DMS 273 (cell line): ENCODE results near the gene VAC14.

Source experiments
- DNase-seq: peaks from one replicate; lab custom pipeline; 2025; ENCODE audit not compliant: unreplicated experiment; lab: John Stamatoyannopoulos, UW

VAC14 gene

DNA sequence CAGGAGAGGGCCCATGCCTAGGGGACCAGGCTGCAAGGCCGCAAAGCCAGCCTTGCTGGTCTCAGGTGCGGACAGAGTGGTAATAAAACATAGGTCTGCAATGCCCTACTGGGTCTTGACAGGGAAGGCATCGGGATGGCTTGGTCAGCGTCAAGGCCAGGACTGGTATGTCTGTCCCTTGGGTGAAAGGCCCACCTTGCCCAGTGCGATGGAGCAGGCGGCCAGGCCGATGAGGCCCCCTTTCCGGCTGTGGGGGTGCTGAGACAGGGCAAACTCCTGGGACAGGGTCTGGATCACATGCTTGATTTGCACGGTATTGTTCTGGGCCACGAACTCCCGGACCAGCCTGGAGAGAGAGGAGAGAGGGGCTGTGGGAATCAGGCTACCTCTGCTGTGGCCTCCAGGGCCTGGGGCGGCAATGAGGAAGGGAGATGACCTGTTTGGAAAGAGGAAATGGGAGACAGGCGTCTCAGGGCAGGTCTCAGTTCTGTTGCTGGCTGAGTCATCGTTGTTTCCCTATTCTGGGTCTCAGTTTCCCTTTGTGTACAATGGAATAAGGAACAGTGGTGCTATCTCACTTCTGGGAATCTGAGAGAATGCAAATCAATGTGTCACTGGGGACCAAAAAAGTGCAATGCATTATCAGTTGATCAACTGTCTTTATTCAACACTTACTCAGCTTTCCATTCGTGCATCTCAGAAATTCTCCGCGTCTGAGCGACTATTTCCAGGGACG lies 14.8 kb downstream of the VAC14 start:
- no peak for DNase-seq

- DNase-seq, result no peak
Measured at GRCh38 chr16:70784692-70785555, 16.0 kb downstream of the VAC14 start.

- no peak for DNase-seq
Measured at GRCh38 chr16:70782237-70782636, 18.7 kb downstream of the VAC14 start.

- DNase-seq, result no peak
Measured at GRCh38 chr16:70781800-70782199, 19.2 kb downstream of the VAC14 start.

- no peak for DNase-seq
Measured at GRCh38 chr16:70780546-70780945, 20.4 kb downstream of the VAC14 start.

- no peak for DNase-seq
Measured at GRCh38 chr16:70779361-70779760, 21.6 kb downstream of the VAC14 start.

- peak; percentile 93 for DNase-seq
Measured at GRCh38 chr16:70778901-70779309, 22.1 kb downstream of the VAC14 start.

GRCh38 chr16:70777973-70778406 lies 23.0 kb downstream of the VAC14 start:
- peak; percentile 50 for DNase-seq

- DNase-seq, result no peak
Measured at GRCh38 chr16:70777496-70777895, 23.5 kb downstream of the VAC14 start.

DNA sequence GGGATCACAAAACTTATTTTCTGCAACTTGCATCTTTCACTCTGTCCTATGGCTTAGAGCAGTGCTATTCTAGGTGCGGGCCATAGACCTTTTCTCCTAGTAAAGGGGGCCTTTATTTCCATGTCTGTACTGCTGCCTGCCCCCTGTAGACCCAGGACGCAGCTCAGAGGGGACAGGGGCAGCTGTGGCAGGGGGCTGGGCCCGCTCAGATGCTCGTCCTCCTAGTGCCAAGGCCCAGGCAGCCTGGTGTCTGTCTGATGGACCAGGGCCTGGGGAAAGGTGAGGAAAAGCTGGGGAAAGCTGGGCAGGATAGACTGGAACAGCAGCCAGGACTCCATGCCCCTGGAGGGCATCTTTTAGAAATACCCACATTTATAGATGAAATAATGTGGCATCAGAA lies 25.6 kb downstream of the VAC14 start:
- DNase-seq, result no peak

DNA sequence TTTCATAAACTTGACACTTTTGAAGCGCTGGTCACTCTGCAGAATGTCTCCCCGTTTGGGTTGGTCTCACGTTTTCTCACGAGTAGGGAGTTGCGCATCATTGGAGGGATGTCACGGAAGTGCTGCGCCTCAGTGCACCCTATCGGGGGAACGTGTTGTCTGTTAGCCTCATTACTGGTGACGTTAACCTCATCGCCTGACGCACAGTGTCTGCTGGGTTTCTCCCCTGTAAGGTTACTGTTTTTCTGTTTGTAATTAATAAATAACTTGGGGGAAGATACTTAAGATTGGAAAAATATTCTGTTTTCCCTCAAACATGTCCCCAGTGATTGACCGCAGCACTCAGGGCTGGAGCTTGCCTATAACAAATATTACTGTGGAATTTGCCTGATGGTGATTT lies 26.7 kb downstream of the VAC14 start:
- DNase-seq, result no peak

- DNase-seq, result no peak
Measured at GRCh38 chr16:70772493-70772892, 28.5 kb downstream of the VAC14 start.

- DNase-seq, result peak; percentile 79
Measured at GRCh38 chr16:70770626-70771552, 30.1 kb downstream of the VAC14 start.

GRCh38 chr16:70770291-70770625 lies 30.7 kb downstream of the VAC14 start:
- no peak for DNase-seq

- DNase-seq, result no peak
Measured at GRCh38 chr16:70769761-70770160, 31.2 kb downstream of the VAC14 start.

DNA sequence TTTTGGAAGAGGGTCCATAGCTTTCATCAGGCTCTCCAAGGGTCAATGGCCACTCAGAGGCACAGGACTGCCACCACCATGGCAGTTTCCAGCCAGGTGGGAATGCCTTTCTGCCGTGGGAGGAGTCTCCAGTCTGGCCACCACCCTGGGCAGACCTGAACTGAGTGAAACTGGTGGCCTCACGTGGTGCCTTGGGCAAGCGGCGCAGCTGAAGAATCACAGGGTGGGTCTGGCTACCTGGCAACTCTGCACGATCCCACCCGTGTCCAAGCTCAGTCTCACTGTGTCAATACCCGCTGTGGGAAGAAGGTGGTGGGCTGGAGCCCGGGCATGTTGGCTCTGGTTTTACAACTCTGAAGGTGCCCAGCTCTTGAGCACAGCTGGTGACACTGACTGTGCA lies 31.8 kb downstream of the VAC14 start:
- DNase-seq, result no peak

- no peak for DNase-seq
Measured at GRCh38 chr16:70768203-70768580, 32.8 kb downstream of the VAC14 start.

DNA sequence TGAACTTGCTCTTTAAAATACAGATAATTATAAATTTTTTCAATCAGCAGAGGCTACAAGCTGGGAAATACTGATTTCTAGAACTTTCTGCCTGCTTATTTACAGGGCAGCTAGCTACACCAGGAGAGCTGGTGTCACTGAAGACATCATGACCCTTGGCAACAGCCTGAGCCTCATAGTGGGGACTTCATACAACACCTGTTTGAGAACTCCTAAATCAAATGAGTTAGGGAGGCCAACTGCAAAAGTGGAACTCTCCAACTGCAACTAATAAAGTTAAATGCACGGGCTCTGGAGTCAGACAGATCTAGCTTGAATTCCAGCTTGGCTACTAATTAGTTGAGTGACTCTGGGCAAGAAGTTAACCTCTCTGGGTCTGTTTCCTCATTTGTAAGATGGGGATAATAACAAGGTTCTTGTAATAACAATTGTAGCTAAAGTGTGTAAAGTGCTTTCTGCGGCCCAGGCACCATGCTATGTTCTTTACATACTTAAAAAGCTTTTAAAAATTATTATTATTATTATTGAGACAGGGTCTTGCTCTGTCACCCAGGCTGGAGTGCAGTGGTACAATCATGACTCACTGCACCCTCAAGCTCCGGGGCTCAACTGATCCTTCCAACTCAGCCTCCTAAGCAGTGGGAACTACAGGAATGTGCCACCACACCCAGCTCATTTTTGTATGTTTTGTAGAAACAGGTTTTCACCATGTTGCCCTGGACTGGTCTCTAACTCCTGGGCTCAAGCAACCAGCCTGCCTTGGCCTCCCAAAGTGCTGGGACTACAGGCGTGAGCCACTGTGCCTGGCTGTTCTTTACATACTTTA lies 33.4 kb downstream of the VAC14 start:
- DNase-seq, result no peak

DNA sequence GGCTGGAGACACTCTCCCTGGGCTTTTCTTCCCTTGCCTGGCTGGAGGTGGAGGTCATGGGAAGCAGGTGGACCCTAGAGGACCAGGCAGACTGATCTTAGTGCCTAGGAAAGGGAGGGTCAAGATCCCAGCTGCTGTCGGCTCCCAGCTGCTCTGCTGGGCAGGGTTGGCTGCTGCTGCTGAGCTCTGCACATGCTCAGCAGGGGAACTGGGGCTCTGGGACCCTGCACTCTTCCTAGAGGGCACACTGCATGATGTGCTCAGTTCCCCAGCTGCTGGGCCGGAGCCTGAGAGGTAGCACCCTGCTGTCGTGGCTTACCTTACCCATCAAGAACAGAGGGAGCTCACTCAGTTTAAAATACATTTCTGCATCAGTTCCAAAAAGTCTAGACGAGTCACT lies 34.3 kb downstream of the VAC14 start:
- DNase-seq, result no peak

DNA sequence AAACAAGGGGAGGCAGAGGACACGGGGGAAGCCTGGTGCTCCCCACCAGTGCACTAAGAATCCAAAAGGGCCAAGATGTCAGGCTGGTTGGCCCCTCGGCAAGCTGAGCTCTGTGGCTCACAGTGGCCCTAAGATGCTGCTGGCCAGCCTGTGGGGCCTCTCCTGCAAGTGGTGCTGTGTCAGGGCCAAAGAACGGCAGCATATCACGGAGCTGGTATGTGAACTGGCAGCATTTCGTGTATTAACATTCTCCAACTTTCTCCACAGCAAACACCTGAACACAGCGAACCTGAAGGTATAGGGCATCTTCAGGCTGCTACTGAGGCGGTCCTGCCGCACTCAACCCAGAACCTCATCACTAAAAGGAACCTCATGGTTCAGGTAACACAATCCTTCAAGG lies 34.8 kb downstream of the VAC14 start:
- no peak for DNase-seq

DNA sequence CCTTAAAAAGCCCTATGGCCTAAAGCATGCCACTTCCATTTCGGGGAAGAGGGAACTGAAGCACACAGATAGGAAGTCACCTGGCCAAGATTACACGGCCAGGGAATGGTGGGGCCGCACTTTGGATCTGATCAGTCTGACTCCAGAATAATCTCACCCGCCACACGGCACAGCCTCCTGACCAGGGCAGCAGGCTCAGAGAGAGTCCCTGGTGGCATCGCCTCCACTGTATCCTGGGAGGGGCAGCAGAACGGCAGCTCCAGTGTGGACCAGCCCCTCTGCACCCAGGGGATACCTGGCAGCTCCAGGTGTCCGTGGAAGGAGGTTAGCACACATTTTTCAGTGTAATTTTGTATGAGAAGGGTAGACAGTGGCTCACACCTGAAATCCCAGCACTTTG lies 35.5 kb downstream of the VAC14 start:
- DNase-seq, result no peak
